Retinal pigment epithelial cell (primary cell): ENCODE measurements around the gene PPP2R2D.

ENCODE experiments used
- DNase-seq: peaks from one replicate; pipeline ENCODE4 v3.0.0-alpha.2; 2010; ENCODE audit warnings: low read depth
- H3K4me3 ChIP-seq: 2 replicates; pipeline ENCODE4 v1.5.1; 2011; ENCODE audit warnings: mild to moderate bottlenecking, low read length, control low read depth, moderate library complexity
- CTCF ChIP-seq: conservative IDR thresholded peaks from 2 replicates; pipeline ENCODE4 v1.5.1; 2011; ENCODE audit warnings: low read depth, low read length, control low read depth, inconsistent platforms

PPP2R2D gene

GRCh38 chr10:131868436-131868835, 32.4 kb upstream of the PPP2R2D start:
- DNase-seq, result no peak
- no peak for TF ChIP-seq CTCF
- no peak overlapping the region for H3K4me3 ChIP-seq

DNA sequence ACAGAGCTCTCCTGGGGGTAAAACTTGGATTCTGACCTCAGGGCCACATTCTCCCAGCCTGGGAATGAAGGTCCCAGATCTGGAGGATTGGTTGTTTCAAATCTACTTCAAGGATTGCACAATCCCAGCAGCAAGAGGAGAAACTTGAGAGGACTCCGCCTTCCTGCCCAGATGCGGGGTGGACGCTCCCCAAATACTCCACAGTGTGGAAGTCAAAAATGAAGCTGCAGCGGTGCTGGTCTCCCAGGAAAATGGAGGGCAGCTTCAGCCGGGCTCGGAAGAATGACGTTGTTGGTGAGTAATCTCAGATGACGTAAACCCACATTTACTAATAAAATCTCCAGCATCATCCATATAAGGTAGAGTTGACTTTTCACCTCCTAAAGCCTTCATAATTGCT, 31.5 kb upstream of the PPP2R2D start:
- no peak for DNase-seq
- no peak for TF ChIP-seq CTCF
- H3K4me3 ChIP-seq, result no peak overlapping the region

DNA sequence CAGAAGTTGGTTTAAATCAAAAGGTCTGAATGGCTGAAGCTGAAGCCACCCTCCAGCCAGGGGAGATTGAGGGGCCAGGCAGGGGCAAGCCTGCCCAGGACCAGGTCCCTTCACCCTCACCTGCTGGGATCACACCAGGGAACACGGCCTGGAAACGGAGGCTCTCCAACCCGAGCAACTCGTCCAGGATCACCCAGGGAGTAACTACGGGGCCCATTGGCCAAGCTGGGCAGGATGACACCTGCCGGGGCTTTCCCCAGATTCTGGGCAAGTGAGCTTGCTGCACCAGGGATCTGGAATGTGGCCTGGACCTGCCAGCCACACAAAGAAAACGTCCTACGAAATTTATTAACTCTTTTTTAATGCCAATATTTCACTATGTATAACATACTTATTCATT, 30.4 kb upstream of the PPP2R2D start:
- no peak for DNase-seq
- no peak overlapping the region for H3K4me3 ChIP-seq
- no peak for TF ChIP-seq CTCF

GRCh38 chr10:131870831-131871672, 29.8 kb upstream of the PPP2R2D start:
- no peak overlapping the region for H3K4me3 ChIP-seq
- DNase-seq, result no peak
- TF ChIP-seq CTCF, result no peak

GRCh38 chr10:131871673-131872005, 29.2 kb upstream of the PPP2R2D start:
- no peak for TF ChIP-seq CTCF
- DNase-seq, result no peak

GRCh38 chr10:131872011-131872826, 28.6 kb upstream of the PPP2R2D start:
- H3K4me3 ChIP-seq, result no peak overlapping the region
- no peak for TF ChIP-seq CTCF
- no peak for DNase-seq

More at GRCh38 chr10:131871673-131872005, 29.2 kb upstream of the PPP2R2D start:
- no peak overlapping the region for H3K4me3 ChIP-seq

DNA sequence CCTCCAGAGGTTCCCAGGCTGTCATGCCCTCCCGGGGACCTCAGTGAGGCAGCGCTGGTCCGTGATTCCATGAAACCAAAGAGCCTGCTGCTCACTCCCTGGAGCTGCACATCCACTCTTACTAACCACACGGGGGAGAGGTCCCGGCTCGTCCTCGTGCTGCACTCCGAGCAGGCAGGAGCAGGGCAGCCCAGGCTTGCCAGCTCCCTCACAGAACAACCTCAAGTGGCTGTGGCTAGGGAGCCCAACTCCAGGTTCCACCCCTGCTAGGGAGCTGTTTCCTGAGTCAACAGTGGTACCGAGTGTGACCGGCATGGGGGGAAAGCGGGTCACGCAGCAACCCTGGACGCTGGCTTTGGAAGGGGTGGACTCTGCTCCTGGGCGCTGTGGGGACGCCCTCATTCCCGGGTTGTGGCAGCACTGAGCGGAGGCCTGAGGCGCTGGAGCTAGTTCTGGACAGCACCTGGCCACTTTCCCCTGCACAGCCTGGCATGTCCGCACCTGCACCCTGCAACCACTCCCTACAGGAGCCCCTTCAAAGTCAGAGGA, 27.9 kb upstream of the PPP2R2D start:
- no peak for TF ChIP-seq CTCF
- no peak for DNase-seq
- H3K4me3 ChIP-seq, result no peak overlapping the region
